Prostate gland (tissue), 2 donors: ENCODE measurements around the gene EMILIN1.

Source experiments
- CTCF ChIP-seq, 4 experiments: fragments of 200-600 bp in 2 of 4; fragments of 450-650 bp in 2 of 4; sonication (generic) in 2 of 4; IDR thresholded peaks; 1 replicate in 3 of 4; 2 replicates in 1 of 4; pipeline ENCODE4 v1.5.1; 2016 to 2019; ENCODE audit warnings: antibody characterized with exemption in 4 of 4, mild to moderate bottlenecking in 2 of 4, moderate library complexity in 2 of 4
- POLR2AphosphoS5 ChIP-seq: sonication (generic); formaldehyde crosslinking; IDR thresholded peaks from one replicate; pipeline ENCODE4 v1.6.1; 2017; ENCODE audit warnings: antibody characterized with exemption

DNA sequence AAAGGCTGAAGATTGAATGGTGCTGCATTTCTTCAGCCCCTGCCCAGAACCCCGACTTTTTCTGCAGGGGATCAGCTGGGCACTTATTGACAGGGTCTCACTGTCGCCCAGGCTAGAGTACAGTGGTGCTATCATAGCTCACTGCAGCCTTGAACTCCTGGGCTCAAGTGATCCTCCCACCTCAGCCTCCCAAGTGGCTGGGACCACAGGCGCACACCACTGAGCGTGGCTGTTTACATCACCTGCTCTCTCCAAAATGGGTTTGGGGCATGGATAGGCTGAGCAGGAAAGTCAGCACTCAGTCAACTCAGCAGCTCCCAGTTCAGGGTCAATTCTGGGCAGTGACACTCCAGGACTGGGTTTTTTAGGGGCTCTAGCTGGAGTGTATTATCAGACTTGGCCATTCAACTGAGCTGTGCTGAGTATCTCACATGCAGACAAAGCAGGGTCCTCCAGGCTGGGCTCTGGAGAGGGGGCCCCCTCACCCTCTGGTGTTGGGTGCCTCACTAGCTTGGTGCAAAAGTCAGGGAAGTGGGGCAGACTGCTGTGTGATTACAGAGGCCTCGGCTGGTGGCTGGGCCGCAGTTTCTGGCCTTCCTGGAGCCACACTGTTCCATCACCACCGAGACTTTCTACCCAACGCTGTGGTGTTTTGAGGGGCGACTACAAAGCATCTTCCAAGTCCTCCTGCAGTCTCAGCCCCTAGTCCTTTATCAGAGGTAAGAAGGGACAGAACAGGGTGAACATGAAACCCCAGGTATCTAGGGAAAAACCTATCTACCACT lies 49.7 kb downstream of the EMILIN1 start:
- TF ChIP-seq CTCF (IDR thresholded peaks at IDR 0.05) (no peak), POLR2AphosphoS5 (no peak)
